ENCODE measurements around the gene STX4.

The STX4 gene

GRCh38 chr16:31064882-31065461 lies 31.6 kb downstream of the STX4 start:
- no peak overlapping the region for H3K27ac ChIP-seq
- TF ChIP-seq CTCF (conservative IDR thresholded peaks at IDR 0.05) (no peak), ZFX (IDR thresholded peaks at IDR 0.05) (no peak)

- no peak for TF ChIP-seq ZFX (IDR thresholded peaks at IDR 0.05)
- no peak for TF ChIP-seq CTCF (conservative IDR thresholded peaks at IDR 0.05)
- H3K27ac ChIP-seq: no peak overlapping the region
These were observed 34.0 kb downstream of the STX4 start for GRCh38 chr16:31067342-31067741.

- H3K27ac ChIP-seq: peak overlapping the region; percentile 91
- TF ChIP-seq ZFX (IDR thresholded peaks at IDR 0.05): no peak
- TF ChIP-seq CTCF (conservative IDR thresholded peaks at IDR 0.05): no peak
These were observed 38.5 kb downstream of the STX4 start for GRCh38 chr16:31071861-31072260.

GRCh38 chr16:31072540-31073141 lies 39.3 kb downstream of the STX4 start:
- peak overlapping the region; percentile 91 for H3K27ac ChIP-seq
- TF ChIP-seq ZFX (IDR thresholded peaks at IDR 0.05): no peak
- no peak for TF ChIP-seq CTCF (conservative IDR thresholded peaks at IDR 0.05)

- peak overlapping the region; percentile 91 for H3K27ac ChIP-seq
- TF ChIP-seq CTCF (conservative IDR thresholded peaks at IDR 0.05): no peak
- peak; percentile 78; the same call in 1 of the 2 replicates for TF ChIP-seq ZFX (IDR thresholded peaks at IDR 0.05)
These were observed 40.0 kb downstream of the STX4 start for GRCh38 chr16:31073142-31073969.

GRCh38 chr16:31073970-31074813 lies 40.8 kb downstream of the STX4 start, which contains the start of the genes ZNF646 and ZNF668:
Gene ZNF646, plus strand, starts transcription at chr16:31074422. Its CDS starts 1,903 bp downstream, at chr16:31076325.
Gene ZNF668, minus strand, starts transcription at chr16:31074240. Its CDS starts 9,781 bp downstream, at chr16:31064459.
- no peak for TF ChIP-seq CTCF (conservative IDR thresholded peaks at IDR 0.05)
- TF ChIP-seq ZFX (IDR thresholded peaks at IDR 0.05): no peak
- peak within 1 kb of the TSS; percentile 91 for H3K27ac ChIP-seq
